ENCODE data around the gene KIAA1614.

DNA sequence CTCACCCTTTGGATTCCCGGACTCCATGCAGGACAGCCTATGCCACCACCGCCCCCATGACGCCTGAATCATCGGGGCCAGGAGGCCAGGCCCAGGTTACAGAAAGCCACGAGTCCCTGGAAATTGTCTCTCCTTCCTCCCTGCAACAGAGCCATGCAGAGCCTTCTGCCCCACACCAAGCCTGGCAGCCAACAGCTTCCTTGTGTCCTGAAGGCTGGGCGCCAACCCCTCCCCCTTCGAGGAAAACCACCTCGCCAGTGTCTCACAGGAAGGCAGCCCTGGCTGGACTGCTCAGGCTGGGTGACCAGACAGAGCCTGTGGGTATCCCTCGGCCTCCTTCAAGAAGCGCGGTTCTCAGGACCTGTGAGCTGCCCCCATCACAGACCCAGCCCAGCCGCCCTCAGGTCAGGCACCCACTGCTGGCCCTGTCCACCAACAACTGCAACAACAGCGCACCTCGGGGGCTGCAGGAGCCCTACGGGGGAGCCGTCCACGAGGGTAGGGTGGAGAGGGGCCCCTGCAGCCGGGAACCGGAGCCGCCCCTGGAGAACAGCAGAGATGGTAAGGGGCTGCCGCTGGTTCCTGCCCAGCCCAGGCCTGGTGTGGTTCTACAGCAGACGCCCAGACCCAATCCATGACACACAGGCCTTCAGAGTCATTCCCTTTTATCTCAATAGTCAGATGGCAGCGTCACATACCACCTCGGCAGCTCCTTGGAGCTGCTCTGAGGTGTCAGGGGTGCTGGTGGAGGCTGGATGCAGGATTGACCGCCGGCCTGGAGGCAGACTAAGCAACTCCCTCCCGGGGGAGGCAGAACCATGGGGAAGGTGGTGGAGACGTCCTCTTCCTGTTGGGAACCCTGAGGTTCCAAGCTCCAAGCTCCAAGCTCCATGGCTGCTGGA, 23.7 kb downstream of the KIAA1614 start:
- no peak for TF ChIP-seq POLR2A (IDR thresholded peaks at IDR 0.05)
- no peak for TF ChIP-seq CTCF (IDR thresholded peaks at IDR 0.05)
- TF ChIP-seq EP300 (IDR thresholded peaks at IDR 0.05): no peak
